GM10248 (cell line): Measurements from ENCODE around the gene PPME1.

Source experiments
- CTCF ChIA-PET: fragments of 300-600 bp; sonication (Branson Sonifier 250); formaldehyde crosslinking; extraction: SDS; loops from one replicate; lab custom pipeline; 2021; ENCODE audit warnings: antibody characterized with exemption; lab: Yijun Ruan, JAX
- POLR2A ChIA-PET: fragments of 350-650 bp; sonication (Branson Sonifier 250); formaldehyde crosslinking; extraction: SDS; loops from one replicate; lab custom pipeline; 2020; ENCODE audit warnings: antibody characterized with exemption; lab: Yijun Ruan, JAX
- DNase-seq: peaks from one replicate; pipeline ENCODE4 v3.0.0; 2012; ENCODE audit errors: extremely low spot score
- TF ChIP-seq, protein P1 (sequence below): IDR thresholded peaks from 2 replicates; pipeline ENCODE4 v1.5.1; 2012; ENCODE audit warnings: mild to moderate bottlenecking, low read depth; ENCODE audit errors: extremely low read depth, missing control alignments, control extremely low read depth

Gene PPME1

DNA sequence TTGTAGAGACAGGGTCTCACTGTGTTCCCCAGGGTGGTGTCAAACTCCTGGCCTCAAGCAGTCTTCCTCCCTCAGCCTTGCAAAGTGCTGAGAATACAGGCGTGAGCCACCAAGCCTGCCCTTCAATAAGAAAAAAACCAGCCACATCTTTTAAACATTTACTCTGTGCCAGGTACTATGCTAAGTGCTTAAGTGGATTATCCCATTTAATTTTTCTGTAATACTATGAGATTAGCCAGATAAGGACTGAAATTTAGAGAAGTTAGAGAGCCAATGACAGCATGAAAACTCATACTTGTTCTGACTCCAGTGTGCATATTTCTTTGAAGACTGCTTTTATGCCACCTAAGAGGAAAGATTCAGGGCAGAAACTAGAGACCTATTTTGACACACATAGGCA, 35.7 kb downstream of the PPME1 start:
- ChIA-PET CTCF (no interaction called here), POLR2A (no interaction called here)
- DNase-seq, result no peak
- TF ChIP-seq, protein P1, sequence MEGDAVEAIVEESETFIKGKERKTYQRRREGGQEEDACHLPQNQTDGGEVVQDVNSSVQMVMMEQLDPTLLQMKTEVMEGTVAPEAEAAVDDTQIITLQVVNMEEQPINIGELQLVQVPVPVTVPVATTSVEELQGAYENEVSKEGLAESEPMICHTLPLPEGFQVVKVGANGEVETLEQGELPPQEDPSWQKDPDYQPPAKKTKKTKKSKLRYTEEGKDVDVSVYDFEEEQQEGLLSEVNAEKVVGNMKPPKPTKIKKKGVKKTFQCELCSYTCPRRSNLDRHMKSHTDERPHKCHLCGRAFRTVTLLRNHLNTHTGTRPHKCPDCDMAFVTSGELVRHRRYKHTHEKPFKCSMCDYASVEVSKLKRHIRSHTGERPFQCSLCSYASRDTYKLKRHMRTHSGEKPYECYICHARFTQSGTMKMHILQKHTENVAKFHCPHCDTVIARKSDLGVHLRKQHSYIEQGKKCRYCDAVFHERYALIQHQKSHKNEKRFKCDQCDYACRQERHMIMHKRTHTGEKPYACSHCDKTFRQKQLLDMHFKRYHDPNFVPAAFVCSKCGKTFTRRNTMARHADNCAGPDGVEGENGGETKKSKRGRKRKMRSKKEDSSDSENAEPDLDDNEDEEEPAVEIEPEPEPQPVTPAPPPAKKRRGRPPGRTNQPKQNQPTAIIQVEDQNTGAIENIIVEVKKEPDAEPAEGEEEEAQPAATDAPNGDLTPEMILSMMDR, result no peak

DNA sequence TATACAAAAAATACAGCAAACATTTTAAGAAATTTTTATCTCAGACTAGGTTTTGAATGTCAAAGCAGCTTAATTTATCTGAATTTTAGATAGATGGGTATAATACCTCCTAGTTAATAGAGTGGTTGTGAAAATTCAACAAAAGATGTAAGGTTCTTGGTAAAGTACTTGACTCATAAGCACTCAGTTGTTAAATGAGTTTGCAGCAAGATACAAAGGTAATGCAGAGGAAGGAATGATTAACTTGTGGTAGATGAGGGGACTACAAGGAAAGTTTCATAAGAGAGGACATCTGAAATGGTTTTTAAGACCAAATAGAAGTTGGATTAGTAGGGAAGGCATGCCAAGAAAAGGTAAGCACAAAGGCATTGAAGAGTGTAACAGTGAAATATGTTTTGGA, 37.4 kb downstream of the PPME1 start:
- no peak for DNase-seq
- POLR2A ChIA-PET, result no interaction called here
- CTCF ChIA-PET, result interaction anchor here (1.2 to 1.4 kb wide), 2 partner anchors 13 to 47 kb away, joined by 3 to 5 read pairs; no protein-coding TSS in a partner anchor
- TF ChIP-seq, protein P1, result no peak

DNA sequence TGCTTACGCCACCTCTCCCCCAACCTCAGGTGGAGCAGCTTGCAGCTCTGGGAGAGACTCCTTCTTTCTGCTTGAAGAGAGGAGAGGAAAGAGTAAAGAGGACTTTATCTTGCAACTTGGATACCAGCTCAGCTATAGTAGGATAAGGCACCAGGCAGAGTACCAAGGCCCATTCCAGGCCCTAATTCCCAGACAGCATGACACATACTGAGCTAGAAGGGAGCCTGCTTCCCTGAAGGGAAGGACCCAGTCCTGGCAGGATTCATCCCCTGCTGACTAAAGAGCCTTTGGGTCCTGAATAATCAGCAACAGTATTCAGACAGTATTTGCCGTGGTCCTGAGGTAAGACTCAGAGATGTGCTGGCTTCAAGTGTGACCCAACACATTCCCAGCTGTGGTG, 41.4 kb downstream of the PPME1 start:
- ChIA-PET CTCF (no interaction called here), POLR2A (no interaction called here)
- no peak for DNase-seq
- TF ChIP-seq, protein P1, result no peak

DNA sequence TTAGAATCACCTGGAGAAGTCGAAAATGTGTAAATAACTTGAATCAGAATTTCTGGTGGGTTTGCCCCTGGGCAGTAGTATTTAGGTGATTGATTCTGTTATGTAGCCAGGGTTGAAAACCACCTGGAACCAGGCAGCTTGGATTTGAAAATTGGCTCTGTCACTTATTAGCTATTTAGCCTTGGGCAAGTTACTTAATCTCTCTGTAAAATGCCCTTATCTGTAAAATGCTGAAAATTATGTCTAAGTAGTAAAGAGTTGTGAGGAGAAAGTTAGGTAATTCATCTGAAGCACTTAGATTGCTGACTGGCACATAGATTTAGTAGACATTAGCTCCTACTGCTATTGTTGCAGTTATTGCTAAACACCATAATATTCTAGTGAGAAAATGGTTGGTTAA, 49.3 kb downstream of the PPME1 start:
- ChIA-PET POLR2A (no interaction called here), CTCF (interaction anchor here (1.2 to 1.9 kb wide), 3 partner anchors 11 to 36 kb away, joined by 3 to 6 read pairs (median 4); no protein-coding TSS in a partner anchor)
- no peak for DNase-seq
- TF ChIP-seq, protein P1, result no peak

DNA sequence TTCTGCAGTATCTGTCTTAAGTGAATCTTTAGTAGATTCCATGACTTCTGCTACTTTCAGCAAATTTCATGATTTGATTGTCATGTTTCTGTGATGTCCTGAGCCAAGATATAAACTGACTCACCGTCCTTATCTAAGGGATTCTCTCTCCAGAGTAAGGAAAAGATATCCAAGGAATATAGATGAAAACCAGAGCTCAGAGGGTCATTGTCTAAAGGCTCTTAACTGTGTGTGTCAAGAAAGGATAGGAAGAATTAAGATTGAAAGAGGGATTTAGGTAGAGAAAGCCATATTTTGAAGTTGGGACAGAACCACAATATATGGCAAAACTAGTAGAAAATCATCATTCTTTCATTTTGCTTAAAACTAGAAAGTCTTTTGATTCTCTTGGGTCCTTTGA, 50.7 kb downstream of the PPME1 start:
- ChIA-PET POLR2A (no interaction called here), CTCF (interaction anchor here (1.0 to 1.2 kb wide), 4 partner anchors 10 to 34 kb away, joined by 3 to 5 read pairs (median 4); no protein-coding TSS in a partner anchor)
- DNase-seq, result no peak
- TF ChIP-seq, protein P1, result no peak

DNA sequence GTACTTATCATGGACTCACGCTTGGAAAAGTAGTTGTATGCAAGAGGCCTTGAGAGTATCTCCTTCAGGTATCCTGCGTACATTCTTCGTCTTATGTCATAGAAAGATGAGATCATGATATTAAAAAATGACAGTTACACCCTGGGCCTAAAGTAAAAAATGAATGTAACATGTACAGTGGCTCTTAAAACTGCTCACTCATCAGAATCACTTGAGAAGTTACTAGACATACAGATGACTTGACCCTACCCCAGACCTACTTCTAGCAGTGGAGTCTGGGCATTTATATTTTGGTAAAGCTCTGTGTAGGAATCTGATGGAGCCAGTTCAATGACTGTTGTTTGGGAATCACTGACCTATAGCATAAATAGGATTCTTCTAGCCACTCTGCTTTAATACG, 54.5 kb downstream of the PPME1 start:
- ChIA-PET POLR2A (no interaction called here), CTCF (no interaction called here)
- no peak for DNase-seq
- TF ChIP-seq, protein P1, result no peak
